ENCODE results near the gene ADAM12. TPM values are rescaled to one million over a fixed set of nuclear protein-coding genes. Genes with fewer than 3 reads are reported as not detected.

The ADAM12 gene
- total and polyA plus RNA-seq, 2 experiments from 2014 or later = 0.13 to 0.87 TPM

GRCh38 chr10:126332576-126332975, 55.7 kb downstream of the ADAM12 start (continued):
- TF ChIP-seq REST (IDR thresholded peaks at IDR 0.05; ENCODE audit: unreplicated experiment) (no peak), CREB1 (CRISPR knock-in tag; IDR thresholded peaks at IDR 0.05; ENCODE audit: low read depth) (no peak)

- H3K4me3 Mint-ChIP-seq = no peak overlapping the region
- H3K36me3 Mint-ChIP-seq (ENCODE audit: low read depth) = no peaks in the 10 kb centered on the region
- H3K27me3 ChIP-seq (ENCODE audit: insufficient read depth) = no peaks in the 10 kb centered on the region
- H3K79me2 ChIP-seq (replicated peaks; ENCODE audit: insufficient read depth) = no peaks in the 10 kb centered on the region
- DNase-seq (ENCODE audit: low spot score) = no peak
- H3K9me2 ChIP-seq (ENCODE audit: insufficient read depth) = no peaks in the 10 kb centered on the region
- no peak overlapping the region for H3K4me2 ChIP-seq
- ATAC-seq = no peak
- H3K4me1 Mint-ChIP-seq = no peaks in the 10 kb centered on the region; the same call in 2 of the 3 replicates
- no peaks in the 10 kb centered on the region for H3K4me1 ChIP-seq (ENCODE audit: insufficient read depth)
- no peaks in the 10 kb centered on the region for H4K20me1 ChIP-seq (replicated peaks; ENCODE audit: insufficient read depth)
- no peak overlapping the region for H3K27ac Mint-ChIP-seq
- no peak overlapping the region for H2AFZ ChIP-seq
- H3K27ac ChIP-seq (ENCODE audit: low read depth) = no peak overlapping the region
- no peaks in the 10 kb centered on the region for H3F3A ChIP-seq (replicated peaks; ENCODE audit: low read depth)
- H3K27me3 Mint-ChIP-seq (ENCODE audit: insufficient read depth, low read depth, poor library complexity) = peaks cover 2% of the 10 kb centered on the region
- no peaks in the 10 kb centered on the region for H3K36me3 ChIP-seq (ENCODE audit: insufficient read depth)
- H3K4me3 ChIP-seq = no peak overlapping the region
- H3K9me3 Mint-ChIP-seq = no peaks in the 10 kb centered on the region; the same call in 2 of the 3 replicates
- TF ChIP-seq ZNF462 (CRISPR knock-in tag; IDR thresholded peaks at IDR 0.05) = no peak
- TF ChIP-seq NANOG (IDR thresholded peaks at IDR 0.05; ENCODE audit: borderline replicate concordance) = no peak
- no peak for TF ChIP-seq CTCF (conservative IDR thresholded peaks at IDR 0.05; ENCODE audit: low read depth in 2 of 2)
- TF ChIP-seq ZNF331 (CRISPR knock-in tag; IDR thresholded peaks at IDR 0.05; ENCODE audit: low read depth) = no peak
- no peak for TF ChIP-seq JUNB (IDR thresholded peaks at IDR 0.05; ENCODE audit: unreplicated experiment)
- no peak for TF ChIP-seq ETS1 (IDR thresholded peaks at IDR 0.05)
- TF ChIP-seq EZH2phosphoT487 (IDR thresholded peaks at IDR 0.05; ENCODE audit: unreplicated experiment) = no peak
- no peak for TF ChIP-seq EZH2 (IDR thresholded peaks at IDR 0.05; ENCODE audit: low read depth, unreplicated experiment)
These were observed 57.2 kb downstream of the ADAM12 start for GRCh38 chr10:126331101-126331500.
